GM23248 (cell line): Measurements from ENCODE around the gene EVA1C. TPM values are rescaled to one million over a fixed set of nuclear protein-coding genes. Genes with fewer than 3 reads are reported as not detected.

Experiments
- DNase-seq: peaks from one replicate; pipeline ENCODE4 v3.0.0-alpha.2; 2015
- H2AFZ ChIP-seq: fragments of 200-600 bp; sonication (generic); 2 replicates; pipeline ENCODE4 v1.6.1; 2016; ENCODE audit warnings: antibody characterized with exemption
- H3F3A ChIP-seq: fragments of 200-600 bp; sonication (generic); 2 replicates; pipeline ENCODE4 v1.6.1; 2016; ENCODE audit warnings: mild to moderate bottlenecking, antibody characterized with exemption, mixed run types; ENCODE audit not compliant: insufficient read depth
- H3K27ac ChIP-seq: fragments of 200-600 bp; sonication (generic); 2 replicates; pipeline ENCODE4 v1.5.1; 2016; ENCODE audit warnings: mild to moderate bottlenecking
- H3K27me3 ChIP-seq: fragments of 200-600 bp; sonication (generic); replicated peaks from 2 replicates; pipeline ENCODE4 v1.6.1; 2016; ENCODE audit warnings: mild to moderate bottlenecking; ENCODE audit not compliant: insufficient read depth
- H3K36me3 ChIP-seq: fragments of 200-600 bp; sonication (generic); 2 replicates; pipeline ENCODE4 v1.6.1; 2016; ENCODE audit warnings: low read depth, mild to moderate bottlenecking
- H3K4me1 ChIP-seq: fragments of 200-600 bp; sonication (generic); 2 replicates; pipeline ENCODE4 v1.6.1; 2016; ENCODE audit warnings: mild to moderate bottlenecking; ENCODE audit not compliant: insufficient read depth
- H3K4me2 ChIP-seq: fragments of 200-600 bp; sonication (generic); one replicate; pipeline ENCODE4 v1.6.1; 2016; ENCODE audit warnings: mild to moderate bottlenecking; ENCODE audit not compliant: unreplicated experiment
- H3K4me3 ChIP-seq: fragments of 200-600 bp; sonication (generic); 2 replicates; pipeline ENCODE4 v1.5.1; 2016; ENCODE audit warnings: mild to moderate bottlenecking
- H3K79me2 ChIP-seq: fragments of 200-600 bp; sonication (generic); 2 replicates; pipeline ENCODE4 v1.6.1; 2016; ENCODE audit warnings: mild to moderate bottlenecking; ENCODE audit not compliant: insufficient read depth
- H3K9ac ChIP-seq: fragments of 200-600 bp; sonication (generic); 2 replicates; pipeline ENCODE4 v1.6.1; 2016; ENCODE audit warnings: mild to moderate bottlenecking
- H3K9me2 ChIP-seq: fragments of 200-600 bp; sonication (generic); 2 replicates; pipeline ENCODE4 v1.6.1; 2016; ENCODE audit warnings: mixed run types, mild to moderate bottlenecking, moderate library complexity; ENCODE audit not compliant: insufficient read depth
- H3K9me3 ChIP-seq: fragments of 200-600 bp; sonication (generic); one replicate; pipeline ENCODE4 v1.6.1; 2017; ENCODE audit warnings: low read depth
- H4K20me1 ChIP-seq: fragments of 200-600 bp; sonication (generic); 2 replicates; pipeline ENCODE4 v1.6.0; 2016; ENCODE audit not compliant: insufficient read depth
- EZH2 ChIP-seq: fragments of 200-600 bp; sonication (generic); IDR thresholded peaks from 2 replicates; pipeline ENCODE4 v1.6.1; 2018; ENCODE audit warnings: antibody characterized with exemption, mild to moderate bottlenecking; ENCODE audit not compliant: insufficient read depth, poor library complexity, severe bottlenecking
- EZH2phosphoT487 ChIP-seq: fragments of 200-600 bp; sonication (generic); IDR thresholded peaks from 2 replicates; pipeline ENCODE4 v1.6.1; 2018; ENCODE audit warnings: antibody characterized with exemption, moderate library complexity, mild to moderate bottlenecking, low read depth; ENCODE audit not compliant: insufficient read depth
- WGBS, 2 experiments: methylation state at CpG; one replicate each; pipeline ENCODE4 v1.1.6; 2015 to 2017; ENCODE audit warnings: low lambda C conversion rate in 2 of 2, low coverage in 1 of 2; ENCODE audit errors: missing lambda C conversion rate in 2 of 2; 5-methylcytosine and 5-hydroxymethylcytosine counted together
- in situ Hi-C: fragments of 300-500 bp; cut with MboI; formaldehyde crosslinking; loops from 2 replicates; pipeline ENCODE4 v1.15.0; 2020
- polyA plus RNA-seq: library from polyadenylated mRNA; unstranded; fragments of >200 nt; fragmentation: Nextera tagmentation; extraction: Ambion mirVana; gene quantifications from 2 replicates; pipeline ENCODE4 v1.2.1, GENCODE V29; 2016
- total RNA-seq: library from RNA; depleted of rRNA; stranded (reverse); fragments of >200 nt; shearing (Covaris generic); gene quantifications from 2 replicates; pipeline ENCODE4 v1.2.3, GENCODE V29; 2014

Gene EVA1C
- total and polyA plus RNA-seq, 2 experiments from 2014 or later, result 1.9 to 2.2 TPM

GRCh38 chr21:32520875-32521735 is 108.6 kb downstream of the EVA1C start:
- Histone ChIP-seq H3K36me3 (no peaks in the 10 kb centered on the region), H3F3A (peaks cover 38% of the 10 kb centered on the region), H3K4me3 (peak overlapping the region; percentile 46), H3K27ac (peak overlapping the region; percentile 96), H3K79me2 (no peaks in the 10 kb centered on the region), H3K9ac (peak overlapping the region; percentile 78), H3K4me2 (peak overlapping the region; percentile 69), H4K20me1 (no peaks in the 10 kb centered on the region), H3K9me2 (no peaks in the 10 kb centered on the region), H3K27me3 (no peaks in the 10 kb centered on the region), H3K9me3 (no peaks in the 10 kb centered on the region), H2AFZ (0 out of 2 replicates have a peak overlapping the region, but pooled peaks have one; percentile 8), H3K4me1 (peaks cover 36% of the 10 kb centered on the region)
- peak; percentile 98 for DNase-seq
- 2 to 3% methylated on average over 14 of the region's 14 CpGs for WGBS, 2 experiments
- TF ChIP-seq EZH2 (no peak), EZH2phosphoT487 (peak; percentile 73; the same call in 1 of the 2 replicates)
- in situ Hi-C loops, result no loop called here

- peak overlapping the region; percentile 96 for H3K27ac ChIP-seq
- no peak overlapping the region for H3K4me3 ChIP-seq
- 63 to 76% methylated on average over 6 to 8 of the region's 8 CpGs for WGBS, 2 experiments
- peaks cover 31% of the 10 kb centered on the region for H3K4me1 ChIP-seq
- H3K4me2 ChIP-seq, result peak overlapping the region; percentile 69
- H3K79me2 ChIP-seq, result no peaks in the 10 kb centered on the region
- peaks cover 38% of the 10 kb centered on the region for H3F3A ChIP-seq
- DNase-seq, result no peak
- no peak overlapping the region for H2AFZ ChIP-seq
- H3K9ac ChIP-seq, result peak overlapping the region; percentile 78
- no peaks in the 10 kb centered on the region for H3K9me3 ChIP-seq
- TF ChIP-seq EZH2 (no peak), EZH2phosphoT487 (no peak)
- no peaks in the 10 kb centered on the region for H3K36me3 ChIP-seq
- H4K20me1 ChIP-seq, result no peaks in the 10 kb centered on the region
- in situ Hi-C loops, result no loop called here
- no peaks in the 10 kb centered on the region for H3K9me2 ChIP-seq
- no peaks in the 10 kb centered on the region for H3K27me3 ChIP-seq
Measured at GRCh38 chr21:32521736-32522355, 109.3 kb downstream of the EVA1C start.

GRCh38 chr21:32523463-32523862 is 111.0 kb downstream of the EVA1C start:
- Histone ChIP-seq H2AFZ (no peak overlapping the region), H3F3A (peaks cover 32% of the 10 kb centered on the region), H3K79me2 (no peaks in the 10 kb centered on the region), H3K4me3 (no peak overlapping the region), H3K9me3 (no peaks in the 10 kb centered on the region), H3K27me3 (no peaks in the 10 kb centered on the region), H3K9ac (peak overlapping the region; percentile 70), H4K20me1 (no peaks in the 10 kb centered on the region), H3K4me1 (peaks cover 27% of the 10 kb centered on the region), H3K9me2 (no peaks in the 10 kb centered on the region), H3K27ac (peak overlapping the region; percentile 93), H3K4me2 (peak overlapping the region; percentile 64), H3K36me3 (no peaks in the 10 kb centered on the region)
- TF ChIP-seq EZH2phosphoT487 (no peak), EZH2 (no peak)
- in situ Hi-C loops, result no loop called here
- no peak for DNase-seq
- 91 to 93% methylated on average over 10 of the region's 10 CpGs for WGBS, 2 experiments

GRCh38 chr21:32523988-32524719 is 111.6 kb downstream of the EVA1C start:
- H3K9me2 ChIP-seq, result no peaks in the 10 kb centered on the region
- in situ Hi-C loops, result no loop called here
- H3K9me3 ChIP-seq, result no peaks in the 10 kb centered on the region
- H3K4me1 ChIP-seq, result peaks cover 27% of the 10 kb centered on the region
- H4K20me1 ChIP-seq, result no peaks in the 10 kb centered on the region
- H3K4me2 ChIP-seq, result peak overlapping the region; percentile 64
- H2AFZ ChIP-seq, result peak overlapping the region; percentile 49; the same call in 1 of the 2 replicates
- H3K4me3 ChIP-seq, result no peak overlapping the region
- no peaks in the 10 kb centered on the region for H3K27me3 ChIP-seq
- TF ChIP-seq EZH2 (no peak), EZH2phosphoT487 (no peak)
- no peaks in the 10 kb centered on the region for H3K79me2 ChIP-seq
- 29 to 33% methylated on average over 8 of the region's 8 CpGs for WGBS, 2 experiments
- H3K36me3 ChIP-seq, result no peaks in the 10 kb centered on the region
- H3F3A ChIP-seq, result peaks cover 32% of the 10 kb centered on the region
- peak overlapping the region; percentile 70 for H3K9ac ChIP-seq
- peak; percentile 90 for DNase-seq
- H3K27ac ChIP-seq, result peak overlapping the region; percentile 93
